SK-N-MC (cell line): ENCODE measurements around the gene NRBP1.
A peak's percentile ranks its signal among the peaks of the same experiment; 100 is the strongest.
"Not testable (repeated sequence)": the region's sequence is repeated elsewhere in the genome, so short reads cannot be mapped to it uniquely, and the experiment has no call there.

Source experiments
- DNase-seq: peaks from one replicate; pipeline ENCODE4 v3.0.0-alpha.2; 2011; ENCODE audit warnings: low read depth, low spot score
- H3K27ac ChIP-seq: fragments of 200-600 bp; sonication (generic); 2 replicates; pipeline ENCODE4 v1.5.1; 2016; ENCODE audit warnings: mixed run types
- H3K36me3 ChIP-seq: fragments of 200-600 bp; sonication (generic); 2 replicates; pipeline ENCODE4 v1.6.1; 2017; ENCODE audit warnings: antibody characterized with exemption, low read length, mixed read lengths; ENCODE audit not compliant: insufficient read depth
- H3K4me3 ChIP-seq: fragments of 200-600 bp; sonication (generic); 2 replicates; pipeline ENCODE4 v1.5.1; 2016
- H3K9ac ChIP-seq: fragments of 200-600 bp; sonication (generic); 2 replicates; pipeline ENCODE4 v1.8.0; 2017; ENCODE audit warnings: mixed run types, mixed read lengths; ENCODE audit not compliant: insufficient read length
- H3K9me3 ChIP-seq: fragments of 200-600 bp; sonication (generic); 2 replicates; pipeline ENCODE4 v1.6.1; 2017; ENCODE audit warnings: low read depth, mild to moderate bottlenecking, antibody characterized with exemption, low read length, moderate library complexity, mixed read lengths
- EZH2 ChIP-seq: fragments of 200-600 bp; sonication (generic); IDR thresholded peaks from one replicate; pipeline ENCODE4 v1.6.1; 2017; ENCODE audit warnings: antibody characterized with exemption
- FOXP2 ChIP-seq: optimal IDR thresholded peaks from 2 replicates; pipeline ENCODE3; 2011; ENCODE audit warnings: mild to moderate bottlenecking, moderate library complexity; ENCODE audit not compliant: insufficient read depth; ENCODE audit errors: extremely low read length, control extremely low read depth
- POLR2AphosphoS5 ChIP-seq: IDR thresholded peaks from 2 replicates; pipeline ENCODE4 v1.6.1; 2012; ENCODE audit warnings: mild to moderate bottlenecking, low read depth, low read length, borderline replicate concordance

Gene NRBP1

GRCh38 chr2:27416151-27416550 lies 12.3 kb upstream of the NRBP1 start:
- H3K36me3 ChIP-seq: no peaks in the 10 kb centered on the region
- no peak overlapping the region for H3K4me3 ChIP-seq
- H3K27ac ChIP-seq: no peak overlapping the region
- DNase-seq: no peak
- no peak for TF ChIP-seq POLR2AphosphoS5
- TF ChIP-seq EZH2: no peak
- no peak for TF ChIP-seq FOXP2
- no peak overlapping the region for H3K9ac ChIP-seq
- H3K9me3 ChIP-seq: no peaks in the 10 kb centered on the region

- Histone ChIP-seq H3K36me3 (no peaks in the 10 kb centered on the region), H3K9ac (no peak overlapping the region), H3K4me3 (no peak overlapping the region), H3K9me3 (no peaks in the 10 kb centered on the region), H3K27ac (no peak overlapping the region)
- no peak for DNase-seq
- no peak for TF ChIP-seq POLR2AphosphoS5
- no peak for TF ChIP-seq EZH2
- TF ChIP-seq FOXP2: no peak
Measured at GRCh38 chr2:27420996-27421395, 7.4 kb upstream of the NRBP1 start.

DNA sequence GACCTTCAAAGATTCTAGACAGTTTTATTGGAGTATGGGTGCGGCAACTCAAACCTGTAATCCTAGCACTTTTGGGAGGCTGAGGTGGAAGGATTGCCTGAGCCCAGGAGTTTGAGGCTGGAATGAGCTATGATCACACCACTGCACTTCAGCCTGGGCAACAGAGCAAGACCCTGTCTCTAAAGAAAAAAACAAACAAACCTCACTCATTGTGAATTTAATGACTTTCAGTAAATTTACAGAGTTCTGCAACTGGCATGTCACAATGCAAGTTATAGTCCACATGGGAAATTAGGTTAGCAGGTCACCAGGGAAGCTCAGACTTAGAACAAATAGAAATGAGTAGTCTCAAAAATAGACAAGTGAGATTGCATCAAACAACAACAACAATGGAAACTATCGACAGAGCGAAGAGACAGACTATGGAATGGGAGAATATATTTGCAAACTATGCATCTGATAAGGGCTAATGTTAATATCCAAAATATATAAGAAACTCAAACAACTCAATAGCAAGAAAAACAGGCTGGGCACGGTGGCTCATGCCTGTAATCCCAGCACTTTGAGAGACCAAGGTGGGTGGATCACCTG lies 6.7 kb upstream of the NRBP1 start:
- Histone ChIP-seq H3K4me3 (no peak overlapping the region), H3K9me3 (no peaks in the 10 kb centered on the region), H3K9ac (no peak overlapping the region), H3K27ac (no peak overlapping the region), H3K36me3 (no peaks in the 10 kb centered on the region)
- no peak for DNase-seq
- TF ChIP-seq FOXP2 (no peak), EZH2 (no peak), POLR2AphosphoS5 (no peak)

DNA sequence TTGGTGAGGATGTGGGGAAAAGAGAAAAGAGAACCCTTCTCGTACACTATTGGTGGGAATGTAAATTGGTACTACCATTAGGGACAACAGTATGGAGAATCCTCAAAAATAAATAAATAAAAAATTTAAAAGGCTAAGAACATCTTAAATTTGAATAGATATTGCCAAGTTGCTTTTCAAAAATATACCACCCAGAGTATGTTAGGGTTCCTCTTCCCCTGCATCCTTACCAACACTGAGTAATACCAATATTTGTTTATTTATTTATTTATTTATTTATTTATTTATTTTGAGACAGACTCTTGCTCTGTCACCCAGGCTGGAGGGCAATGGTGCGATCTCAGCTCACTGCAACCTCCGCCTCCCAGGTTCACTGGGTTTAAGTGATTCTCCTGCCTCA lies 5.5 kb upstream of the NRBP1 start:
- no peaks in the 10 kb centered on the region for H3K9me3 ChIP-seq
- no peak for DNase-seq
- H3K9ac ChIP-seq: no peak overlapping the region
- no peak overlapping the region for H3K27ac ChIP-seq
- TF ChIP-seq FOXP2 (no peak), EZH2 (no peak)
- no peaks in the 10 kb centered on the region for H3K36me3 ChIP-seq
- H3K4me3 ChIP-seq: no peak overlapping the region

DNA sequence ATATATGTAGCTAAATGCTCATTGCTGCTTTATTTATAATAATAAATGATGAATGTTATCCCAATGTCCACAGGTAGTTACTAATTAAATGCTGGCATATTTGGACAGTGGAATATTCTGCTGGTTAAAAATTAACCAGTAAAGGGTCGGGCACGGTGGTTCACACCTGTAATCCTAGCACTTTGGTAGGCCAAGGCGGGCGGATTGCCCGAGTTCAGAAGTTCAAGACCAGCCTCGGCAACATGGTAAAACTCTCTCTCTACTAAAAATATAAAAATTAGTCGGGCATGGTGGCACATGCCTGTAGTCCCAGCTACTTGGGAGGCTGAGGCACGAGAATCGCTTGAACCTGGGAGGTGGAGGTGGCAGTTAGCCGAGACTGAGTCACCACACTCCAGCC lies 3.4 kb upstream of the NRBP1 start:
- DNase-seq, H3K9ac ChIP-seq, H3K27ac ChIP-seq, H3K36me3 ChIP-seq, H3K9me3 ChIP-seq, H3K4me3 ChIP-seq: not testable (repeated sequence)

GRCh38 chr2:27427863-27428212 lies 593 bp upstream of the NRBP1 start:
- Histone ChIP-seq H3K9me3 (no peaks in the 10 kb centered on the region), H3K9ac (peak overlapping the region; percentile 98), H3K36me3 (no peaks in the 10 kb centered on the region), H3K27ac (peak overlapping the region; percentile 89), H3K4me3 (peak overlapping the region; percentile 100)
- TF ChIP-seq EZH2: no peak
- no peak for TF ChIP-seq FOXP2
- TF ChIP-seq POLR2AphosphoS5: no peak
- no peak for DNase-seq

DNA sequence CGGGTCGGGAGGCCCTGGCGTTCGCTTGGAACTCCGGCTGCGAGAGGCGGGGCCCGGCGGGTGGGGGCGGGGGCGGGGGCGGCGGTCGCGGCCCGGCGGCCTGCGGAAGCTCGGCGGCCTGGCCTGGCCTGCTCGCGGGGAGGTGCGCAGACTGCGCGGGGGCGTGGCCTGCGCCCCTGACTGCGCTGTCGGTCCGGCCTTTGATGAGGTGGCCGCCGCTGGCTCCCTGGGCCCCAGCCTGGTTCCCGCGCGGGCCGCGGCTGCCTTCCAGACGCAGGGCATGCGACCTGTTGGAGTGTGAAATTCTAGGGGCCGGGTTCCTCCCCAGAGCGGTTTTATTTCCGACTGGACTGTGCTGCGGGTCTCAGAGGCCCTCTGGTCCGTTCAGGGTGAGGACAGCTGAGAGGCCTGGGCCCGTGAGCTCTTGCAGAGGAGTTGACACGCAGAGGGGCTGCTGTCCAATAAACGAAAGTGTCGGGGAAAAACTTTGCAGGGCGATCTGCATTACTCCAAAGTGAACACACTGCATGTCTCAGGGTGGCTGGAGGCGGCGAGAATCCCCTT lies 629 bp downstream of the NRBP1 start:
- Histone ChIP-seq H3K9me3 (no peaks in the 10 kb centered on the region), H3K36me3 (peaks cover 10% of the 10 kb centered on the region), H3K4me3 (peak overlapping the region; percentile 100), H3K27ac (0 out of 2 replicates have a peak overlapping the region, but pooled peaks have one; percentile 54), H3K9ac (peak overlapping the region; percentile 98)
- TF ChIP-seq POLR2AphosphoS5: no peak
- no peak for TF ChIP-seq EZH2
- TF ChIP-seq FOXP2: no peak
- no peak for DNase-seq

GRCh38 chr2:27431395-27431794 lies 3.0 kb downstream of the NRBP1 start:
- no peak overlapping the region for H3K9ac ChIP-seq
- H3K9me3 ChIP-seq: no peaks in the 10 kb centered on the region
- H3K4me3 ChIP-seq: no peak overlapping the region
- peaks cover 30% of the 10 kb centered on the region for H3K36me3 ChIP-seq
- H3K27ac ChIP-seq: no peak overlapping the region
- TF ChIP-seq FOXP2: no peak
- no peak for TF ChIP-seq POLR2AphosphoS5
- TF ChIP-seq EZH2: no peak
- no peak for DNase-seq

- Histone ChIP-seq H3K27ac (no peak overlapping the region), H3K36me3 (peaks cover 63% of the 10 kb centered on the region), H3K4me3 (no peak overlapping the region), H3K9me3 (no peaks in the 10 kb centered on the region), H3K9ac (no peak overlapping the region)
- TF ChIP-seq POLR2AphosphoS5 (no peak), FOXP2 (no peak), EZH2 (no peak)
- DNase-seq: no peak
Measured at GRCh38 chr2:27435628-27436027, 7.2 kb downstream of the NRBP1 start.
